Transverse colon (tissue), 4 donors: ENCODE measurements around the gene CNGA2. TPM values are rescaled to one million over a fixed set of nuclear protein-coding genes. Genes with fewer than 3 reads are reported as not detected.

Source experiments
- DNase-seq: peaks from one replicate; pipeline ENCODE4 v3.0.0-alpha.2; 2019
- H3K27ac ChIP-seq, 4 donors: fragments of 200-600 bp; sonication (generic); 2 replicates each; pipeline ENCODE4 v1.5.1; 2016 to 2018; ENCODE audit warnings: inconsistent platforms in 4 of 4
- H3K27me3 ChIP-seq: fragments of 200-600 bp; sonication (generic); 2 replicates; pipeline ENCODE4 v1.5.1; 2017; ENCODE audit warnings: inconsistent platforms
- H3K36me3 ChIP-seq, 4 donors: fragments of 200-600 bp; sonication (generic); 2 replicates each; pipeline ENCODE4 v1.5.1; 2017 to 2019; ENCODE audit warnings: inconsistent platforms in 4 of 4
- H3K4me1 ChIP-seq, 4 donors: fragments of 200-600 bp; sonication (generic); 2 replicates each; pipeline ENCODE4 v1.5.1; 2017 to 2020; ENCODE audit warnings: inconsistent platforms in 4 of 4
- H3K4me3 ChIP-seq, 4 donors: fragments of 200-600 bp; sonication (generic); 1 replicate in 1 of 4; 2 replicates in 3 of 4; pipeline versions ENCODE4 v1.5.1 to v1.6.1; 2017 to 2019; ENCODE audit warnings: inconsistent platforms in 4 of 4
- H3K9me3 ChIP-seq, 2 donors: fragments of 200-600 bp; sonication (generic); 2 replicates each; pipeline ENCODE4 v1.5.1; 2017 to 2019; ENCODE audit warnings: inconsistent platforms in 2 of 2
- CTCF ChIP-seq, 5 experiments: fragments of 200-600 bp in 3 of 5; fragments of 450-650 bp in 2 of 5; sonication (generic) in 3 of 5; IDR thresholded peaks; 1 replicate in 2 of 5; 2 replicates in 3 of 5; pipeline ENCODE4 v1.5.1; 2016 to 2017; ENCODE audit warnings: antibody characterized with exemption in 5 of 5, inconsistent platforms in 3 of 5, mild to moderate bottlenecking in 2 of 5, moderate library complexity in 1 of 5
- EP300 ChIP-seq: sonication (generic); formaldehyde crosslinking; IDR thresholded peaks from one replicate; pipeline ENCODE4 v1.6.1; 2017; ENCODE audit warnings: antibody characterized with exemption, low read depth
- POLR2A ChIP-seq: fragments of 450-650 bp; IDR thresholded peaks from one replicate; pipeline ENCODE4 v1.6.1; 2016; ENCODE audit warnings: antibody characterized with exemption, mild to moderate bottlenecking, moderate library complexity
- POLR2AphosphoS5 ChIP-seq, 3 donors: sonication (generic); formaldehyde crosslinking; IDR thresholded peaks; one replicate each; pipeline ENCODE4 v1.6.1; 2016; ENCODE audit warnings: antibody characterized with exemption in 3 of 3
- WGBS, 2 donors: methylation state at CpG; one replicate each; pipeline ENCODE4 v1.1.5; 2018; ENCODE audit warnings: low coverage in 1 of 2; 5-methylcytosine and 5-hydroxymethylcytosine counted together
- in situ Hi-C, 4 donors: fragments of 200-750 bp; cut with MboI; loops; one replicate each; pipeline versions ENCODE4 v1.15.0 to v1.15.1; 2017; ENCODE audit warnings: low sequenced_read_pairs in 3 of 4, low pct_ligation_motif_present in 1 of 4, low pct_unique_long_range_greater_than_20kb in 1 of 4
- intact Hi-C: fragments of 100-400 bp; cut with DNase I; formaldehyde crosslinking; loops from one replicate; pipeline ENCODE4 v1.15.1; 2023; ENCODE audit warnings: low total_unique reads
- total RNA-seq, 4 donors: library from RNA; depleted of rRNA; stranded (reverse); fragments of >200 nt; gene quantifications; one replicate each; pipeline ENCODE4 v1.1.0, GENCODE V29; 2016

CNGA2 gene
- total RNA-seq, 4 donors from 2014 or later, result not detected

GRCh38 chrX:151714362-151714761, 20.2 kb upstream of the CNGA2 start:
- Histone ChIP-seq H3K4me1 (no peaks in the 10 kb centered on the region), H3K9me3 (no peaks in the 10 kb centered on the region), H3K4me3 (no peak overlapping the region), H3K36me3 (no peaks in the 10 kb centered on the region), H3K27ac (no peak overlapping the region), H3K27me3 (no peaks in the 10 kb centered on the region)
- in situ Hi-C loops (no loop called here), intact Hi-C loops (no loop called here)
- no peak for DNase-seq
- TF ChIP-seq POLR2A (no peak), CTCF (IDR thresholded peaks at IDR 0.05) (no peak), POLR2AphosphoS5 (IDR thresholded peaks at IDR 0.05) (no peak), EP300 (no peak)
- 68% methylated on average over 5 of the region's 5 CpGs; no CpG with 5 or more reads in 1 of the 2 donors for WGBS, 2 donors

GRCh38 chrX:151715752-151716151, 18.8 kb upstream of the CNGA2 start, which contains the start of gene FATE1:
Gene FATE1 (plus strand): TSS chrX:151716035. CDS start chrX:151716120, 85 bp downstream.
- Histone ChIP-seq H3K27ac (no peak within 1 kb of the TSS), H3K4me1 (no peaks in the 10 kb centered on the region), H3K4me3 (no peak within 1 kb of the TSS), H3K27me3 (no peaks in the 10 kb centered on the region), H3K9me3 (no peaks in the 10 kb centered on the region), H3K36me3 (no peaks in the 10 kb centered on the region)
- TF ChIP-seq EP300, result no peak
- no peak for TF ChIP-seq CTCF (IDR thresholded peaks at IDR 0.05)
- no peak for DNase-seq
- intact Hi-C loops (no loop called here), in situ Hi-C loops (no loop called here)
- WGBS, 2 donors, result 53% methylated on average over 3 of the region's 3 CpGs; no CpG with 5 or more reads in 1 of the 2 donors

GRCh38 chrX:151722241-151722846, 12.2 kb upstream of the CNGA2 start:
- peak; percentile 14 for DNase-seq
- intact Hi-C loops, result no loop called here
- TF ChIP-seq CTCF (IDR thresholded peaks at IDR 0.05), result peak in 2 of 5 experiments; percentile 6 to 17
- TF ChIP-seq POLR2AphosphoS5 (IDR thresholded peaks at IDR 0.05), result no peak
- no peak for TF ChIP-seq POLR2A
- 66% methylated on average over 24 of the region's 24 CpGs; no CpG with 5 or more reads in 1 of the 2 donors for WGBS, 2 donors
- Histone ChIP-seq H3K4me3 (no peak overlapping the region), H3K9me3 (no peaks in the 10 kb centered on the region), H3K36me3 (no peaks in the 10 kb centered on the region), H3K27ac (no peak overlapping the region), H3K4me1 (no peaks in the 10 kb centered on the region), H3K27me3 (no peaks in the 10 kb centered on the region)
- in situ Hi-C loops, result no loop called here

GRCh38 chrX:151723156-151723760, 11.3 kb upstream of the CNGA2 start:
- no peaks in the 10 kb centered on the region for H3K4me1 ChIP-seq
- in situ Hi-C loops (no loop called here), intact Hi-C loops (no loop called here)
- no peaks in the 10 kb centered on the region for H3K9me3 ChIP-seq
- H3K36me3 ChIP-seq, result no peaks in the 10 kb centered on the region
- WGBS, 2 donors, result 82% methylated on average over 7 of the region's 7 CpGs; no CpG with 5 or more reads in 1 of the 2 donors
- no peak for DNase-seq
- H3K27me3 ChIP-seq, result no peaks in the 10 kb centered on the region
- no peak overlapping the region for H3K27ac ChIP-seq
- H3K4me3 ChIP-seq, result no peak overlapping the region
- TF ChIP-seq POLR2AphosphoS5 (IDR thresholded peaks at IDR 0.05) (no peak), EP300 (no peak), CTCF (IDR thresholded peaks at IDR 0.05) (no peak), POLR2A (no peak)
